Measurements from ENCODE around the gene AKAP11.

The AKAP11 gene

GRCh38 chr13:42275506-42275905 lies 3.6 kb downstream of the AKAP11 start:
- no peak for DNase-seq

- no peak for DNase-seq
Measured at GRCh38 chr13:42276683-42277082, 4.7 kb downstream of the AKAP11 start.

- no peak for DNase-seq
Measured at GRCh38 chr13:42277618-42278276, 5.8 kb downstream of the AKAP11 start.

- no peak for DNase-seq
Measured at GRCh38 chr13:42279080-42279479, 7.1 kb downstream of the AKAP11 start.

GRCh38 chr13:42279986-42280385 lies 8.0 kb downstream of the AKAP11 start:
- DNase-seq, result no peak

GRCh38 chr13:42280537-42280936 lies 8.6 kb downstream of the AKAP11 start:
- DNase-seq, result no peak

GRCh38 chr13:42283574-42283973 lies 11.6 kb downstream of the AKAP11 start:
- no peak for DNase-seq

- DNase-seq, result no peak
Measured at GRCh38 chr13:42284068-42284467, 12.1 kb downstream of the AKAP11 start.

- no peak for DNase-seq
Measured at GRCh38 chr13:42298392-42298791, 26.4 kb downstream of the AKAP11 start.

GRCh38 chr13:42305503-42305902 lies 33.6 kb downstream of the AKAP11 start:
- DNase-seq, result no peak

- DNase-seq, result no peak
Measured at GRCh38 chr13:42307461-42307860, 35.5 kb downstream of the AKAP11 start.

- no peak for DNase-seq
Measured at GRCh38 chr13:42312817-42313431, 41.0 kb downstream of the AKAP11 start.

GRCh38 chr13:42318570-42318969 lies 46.6 kb downstream of the AKAP11 start:
- no peak for DNase-seq

GRCh38 chr13:42320375-42320787 lies 48.4 kb downstream of the AKAP11 start:
- DNase-seq, result no peak

GRCh38 chr13:42322806-42323205 lies 50.9 kb downstream of the AKAP11 start:
- DNase-seq, result no peak

GRCh38 chr13:42324704-42325103 lies 52.8 kb downstream of the AKAP11 start:
- DNase-seq, result no peak

- DNase-seq, result no peak
Measured at GRCh38 chr13:42327725-42328124, 55.8 kb downstream of the AKAP11 start.

- DNase-seq, result no peak
Measured at GRCh38 chr13:42328672-42329071, 56.7 kb downstream of the AKAP11 start.

GRCh38 chr13:42329239-42329638 lies 57.3 kb downstream of the AKAP11 start:
- DNase-seq, result no peak

- no peak for DNase-seq
Measured at GRCh38 chr13:42331009-42331408, 59.1 kb downstream of the AKAP11 start.

GRCh38 chr13:42333613-42334328 lies 61.8 kb downstream of the AKAP11 start:
- no peak for DNase-seq

- no peak for DNase-seq
Measured at GRCh38 chr13:42334329-42334706, 62.4 kb downstream of the AKAP11 start.

- DNase-seq, result no peak
Measured at GRCh38 chr13:42337808-42338600, 66.1 kb downstream of the AKAP11 start.

Data from NCI-H524 treated with DMSO at 0.1 percent for 48 hours (cell line).